IMR-90 (cell line): ENCODE results near the gene HOXB2.

Experiments
- BHLHE40 ChIP-seq: fragments of 150-350 bp; IDR thresholded peaks from 2 replicates; pipeline ENCODE4 v1.6.1; 2016; ENCODE audit warnings: mild to moderate bottlenecking, low read depth, low read length
- CTCF ChIP-seq: conservative IDR thresholded peaks from 2 replicates; pipeline ENCODE4 v1.5.1; 2012; ENCODE audit warnings: mild to moderate bottlenecking, low read depth, low read length, improper control_type of control experiment
- MAFK ChIP-seq: IDR thresholded peaks from 2 replicates; pipeline ENCODE4 v1.6.1; 2012; ENCODE audit warnings: low read depth, low read length, improper control_type of control experiment
- POLR2A ChIP-seq: IDR thresholded peaks from 2 replicates; pipeline ENCODE4 v1.6.1; 2012; ENCODE audit warnings: mild to moderate bottlenecking, low read depth, low read length
- RAD21 ChIP-seq: IDR thresholded peaks from 2 replicates; pipeline ENCODE4 v1.6.1; 2012; ENCODE audit warnings: low read length, improper control_type of control experiment
- RCOR1 ChIP-seq: IDR thresholded peaks from 2 replicates; pipeline ENCODE4 v1.6.1; 2012; ENCODE audit warnings: mild to moderate bottlenecking, low read length, improper control_type of control experiment; ENCODE audit not compliant: insufficient replicate concordance
- RFX5 ChIP-seq: IDR thresholded peaks from 2 replicates; pipeline ENCODE4 v1.8.0; 2012; ENCODE audit warnings: low read depth, mild to moderate bottlenecking, low read length, moderate library complexity
- SMC3 ChIP-seq: fragments of 150-350 bp; IDR thresholded peaks from 2 replicates; pipeline ENCODE4 v1.6.1; 2016; ENCODE audit warnings: low read depth, mild to moderate bottlenecking, antibody characterized with exemption, low read length, moderate library complexity
- USF2 ChIP-seq: fragments of 150-350 bp; IDR thresholded peaks from 2 replicates; pipeline ENCODE4 v1.6.1; 2017; ENCODE audit warnings: mild to moderate bottlenecking, antibody characterized with exemption, low read length, low read depth
- TF ChIP-seq, protein P1 (sequence below): fragments of 150-350 bp; IDR thresholded peaks from 2 replicates; pipeline ENCODE4 v1.6.1; 2016; ENCODE audit warnings: low read depth, mild to moderate bottlenecking, low read length, moderate library complexity, borderline replicate concordance

DNA sequence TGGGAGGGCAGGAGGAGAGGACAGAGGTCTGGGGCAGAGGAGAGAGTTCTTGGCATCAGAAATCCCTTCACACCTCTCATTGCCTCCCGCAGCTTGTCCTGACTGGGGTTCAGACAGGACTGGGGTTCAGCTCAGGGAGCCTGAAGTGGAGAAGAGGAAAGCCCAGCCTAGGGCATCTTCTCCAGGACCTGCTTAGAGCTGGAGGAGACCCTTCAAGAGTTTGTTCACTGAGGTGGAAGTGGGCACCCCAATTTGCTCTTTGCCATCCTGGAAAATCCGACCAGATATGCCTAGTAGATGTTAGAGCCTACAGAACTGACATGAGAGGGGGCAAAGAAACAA, 43.1 kb upstream of the HOXB2 start:
- TF ChIP-seq CTCF, result no peak
- no peak for TF ChIP-seq POLR2A
- TF ChIP-seq USF2, result no peak
- TF ChIP-seq RAD21, result no peak
- no peak for TF ChIP-seq MAFK
- no peak for TF ChIP-seq BHLHE40
- TF ChIP-seq, protein P1, sequence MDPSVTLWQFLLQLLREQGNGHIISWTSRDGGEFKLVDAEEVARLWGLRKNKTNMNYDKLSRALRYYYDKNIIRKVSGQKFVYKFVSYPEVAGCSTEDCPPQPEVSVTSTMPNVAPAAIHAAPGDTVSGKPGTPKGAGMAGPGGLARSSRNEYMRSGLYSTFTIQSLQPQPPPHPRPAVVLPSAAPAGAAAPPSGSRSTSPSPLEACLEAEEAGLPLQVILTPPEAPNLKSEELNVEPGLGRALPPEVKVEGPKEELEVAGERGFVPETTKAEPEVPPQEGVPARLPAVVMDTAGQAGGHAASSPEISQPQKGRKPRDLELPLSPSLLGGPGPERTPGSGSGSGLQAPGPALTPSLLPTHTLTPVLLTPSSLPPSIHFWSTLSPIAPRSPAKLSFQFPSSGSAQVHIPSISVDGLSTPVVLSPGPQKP, result no peak
- no peak for TF ChIP-seq RCOR1
- no peak for TF ChIP-seq SMC3
- TF ChIP-seq RFX5, result no peak
